Transverse colon (tissue), 4 donors: Measurements from ENCODE around the gene NFIA. TPM values are rescaled to one million over a fixed set of nuclear protein-coding genes. Genes with fewer than 3 reads are reported as not detected.
A peak's percentile ranks its signal among the peaks of the same experiment; 100 is the strongest.

Experiments used
- DNase-seq: peaks from one replicate; pipeline ENCODE4 v3.0.0-alpha.2; 2019
- H3K27ac ChIP-seq, 4 donors: fragments of 200-600 bp; sonication (generic); 2 replicates each; pipeline ENCODE4 v1.5.1; 2016 to 2018; ENCODE audit warnings: inconsistent platforms in 4 of 4
- H3K27me3 ChIP-seq: fragments of 200-600 bp; sonication (generic); 2 replicates; pipeline ENCODE4 v1.5.1; 2017; ENCODE audit warnings: inconsistent platforms
- H3K36me3 ChIP-seq, 4 donors: fragments of 200-600 bp; sonication (generic); 2 replicates each; pipeline ENCODE4 v1.5.1; 2017 to 2019; ENCODE audit warnings: inconsistent platforms in 4 of 4
- H3K4me1 ChIP-seq, 4 donors: fragments of 200-600 bp; sonication (generic); 2 replicates each; pipeline ENCODE4 v1.5.1; 2017 to 2020; ENCODE audit warnings: inconsistent platforms in 4 of 4
- H3K4me3 ChIP-seq, 4 donors: fragments of 200-600 bp; sonication (generic); 1 replicate in 1 of 4; 2 replicates in 3 of 4; pipeline versions ENCODE4 v1.5.1 to v1.6.1; 2017 to 2019; ENCODE audit warnings: inconsistent platforms in 4 of 4
- H3K9me3 ChIP-seq, 2 donors: fragments of 200-600 bp; sonication (generic); 2 replicates each; pipeline ENCODE4 v1.5.1; 2017 to 2019; ENCODE audit warnings: inconsistent platforms in 2 of 2
- CTCF ChIP-seq, 5 experiments: fragments of 200-600 bp in 3 of 5; fragments of 450-650 bp in 2 of 5; sonication (generic) in 3 of 5; IDR thresholded peaks; 1 replicate in 2 of 5; 2 replicates in 3 of 5; pipeline ENCODE4 v1.5.1; 2016 to 2017; ENCODE audit warnings: antibody characterized with exemption in 5 of 5, inconsistent platforms in 3 of 5, mild to moderate bottlenecking in 2 of 5, moderate library complexity in 1 of 5
- EP300 ChIP-seq: sonication (generic); formaldehyde crosslinking; IDR thresholded peaks from one replicate; pipeline ENCODE4 v1.6.1; 2017; ENCODE audit warnings: antibody characterized with exemption, low read depth
- POLR2A ChIP-seq: fragments of 450-650 bp; IDR thresholded peaks from one replicate; pipeline ENCODE4 v1.6.1; 2016; ENCODE audit warnings: antibody characterized with exemption, mild to moderate bottlenecking, moderate library complexity
- POLR2AphosphoS5 ChIP-seq, 3 donors: sonication (generic); formaldehyde crosslinking; IDR thresholded peaks; one replicate each; pipeline ENCODE4 v1.6.1; 2016; ENCODE audit warnings: antibody characterized with exemption in 3 of 3
- WGBS, 2 donors: methylation state at CpG; one replicate each; pipeline ENCODE4 v1.1.5; 2018; ENCODE audit warnings: low coverage in 1 of 2; 5-methylcytosine and 5-hydroxymethylcytosine counted together
- in situ Hi-C, 4 donors: fragments of 200-750 bp; cut with MboI; loops; one replicate each; pipeline versions ENCODE4 v1.15.0 to v1.15.1; 2017; ENCODE audit warnings: low sequenced_read_pairs in 3 of 4, low pct_ligation_motif_present in 1 of 4, low pct_unique_long_range_greater_than_20kb in 1 of 4
- intact Hi-C: fragments of 100-400 bp; cut with DNase I; formaldehyde crosslinking; loops from one replicate; pipeline ENCODE4 v1.15.1; 2023; ENCODE audit warnings: low total_unique reads
- total RNA-seq, 4 donors: library from RNA; depleted of rRNA; stranded (reverse); fragments of >200 nt; gene quantifications; one replicate each; pipeline ENCODE4 v1.1.0, GENCODE V29; 2016

Gene NFIA
- total RNA-seq, 4 donors from 2014 or later = 17.3 to 37.2 (median 29.8) TPM

GRCh38 chr1:61193808-61194207 is 111.4 kb downstream of the NFIA start:
- in situ Hi-C loops = no loop called here

GRCh38 chr1:61198554-61198953 is 116.2 kb downstream of the NFIA start:
- in situ Hi-C loops = no loop called here
- no peak overlapping the region for H3K4me3 ChIP-seq
- TF ChIP-seq CTCF (IDR thresholded peaks at IDR 0.05) (no peak), POLR2AphosphoS5 (IDR thresholded peaks at IDR 0.05) (no peak), POLR2A (no peak), EP300 (no peak)
- no peaks in the 10 kb centered on the region for H3K9me3 ChIP-seq
- intact Hi-C loops = no loop called here
- H3K27ac ChIP-seq = no peak overlapping the region
- 87 to 91% methylated on average over 7 to 8 of the region's 8 CpGs for WGBS, 2 donors
- DNase-seq = no peak
- peaks cover 3 to 18% (median 6%) of the 10 kb centered on the region in 4 donors for H3K4me1 ChIP-seq
- H3K36me3 ChIP-seq = no peaks in the 10 kb centered on the region
- H3K27me3 ChIP-seq = no peaks in the 10 kb centered on the region

More at GRCh38 chr1:61193808-61194207, 111.4 kb downstream of the NFIA start:
- H3K27me3 ChIP-seq = no peaks in the 10 kb centered on the region
- 80 to 86% methylated on average over 1 of the region's 1 CpG for WGBS, 2 donors
- no peak for DNase-seq
- no peak overlapping the region for H3K27ac ChIP-seq
- H3K4me1 ChIP-seq = peaks cover 0 to 14% (median 7%) of the 10 kb centered on the region in 4 donors
- no peaks in the 10 kb centered on the region for H3K9me3 ChIP-seq
- TF ChIP-seq POLR2A (no peak), CTCF (IDR thresholded peaks at IDR 0.05) (no peak), POLR2AphosphoS5 (IDR thresholded peaks at IDR 0.05) (no peak), EP300 (no peak)
- intact Hi-C loops = no loop called here
- H3K4me3 ChIP-seq = no peak overlapping the region
- no peaks in the 10 kb centered on the region for H3K36me3 ChIP-seq

GRCh38 chr1:61201035-61201434 is 118.7 kb downstream of the NFIA start:
- no peak overlapping the region for H3K4me3 ChIP-seq
- H3K4me1 ChIP-seq = peaks cover 3 to 28% (median 6%) of the 10 kb centered on the region in 4 donors
- intact Hi-C loops = no loop called here
- TF ChIP-seq POLR2A (no peak), EP300 (no peak), CTCF (IDR thresholded peaks at IDR 0.05) (no peak), POLR2AphosphoS5 (IDR thresholded peaks at IDR 0.05) (no peak)
- DNase-seq = no peak
- 84 to 92% methylated on average over 5 of the region's 5 CpGs for WGBS, 2 donors
- no peak overlapping the region for H3K27ac ChIP-seq
- H3K36me3 ChIP-seq = no peaks in the 10 kb centered on the region
- H3K9me3 ChIP-seq = no peaks in the 10 kb centered on the region
- in situ Hi-C loops = no loop called here
- H3K27me3 ChIP-seq = no peaks in the 10 kb centered on the region

GRCh38 chr1:61202854-61203598 is 120.7 kb downstream of the NFIA start:
- TF ChIP-seq POLR2A (no peak), POLR2AphosphoS5 (IDR thresholded peaks at IDR 0.05) (peak in 1 of 3 donors; percentile 32)
- Histone ChIP-seq H3K9me3 (no peaks in the 10 kb centered on the region), H3K27ac (peak overlapping the region; percentile 21 to 54 (median 47)), H3K36me3 (no peaks in the 10 kb centered on the region), H3K4me1 (peaks cover 3 to 28% (median 6%) of the 10 kb centered on the region in 4 donors), H3K27me3 (no peaks in the 10 kb centered on the region), H3K4me3 (peak overlapping the region in 2 of 4 donors; percentile 3 to 29)
- WGBS, 2 donors = 66 to 70% methylated on average over 8 to 11 of the region's 11 CpGs
- in situ Hi-C loops = no loop called here
- intact Hi-C loops = no loop called here
- no peak for DNase-seq
